ENCODE measurements around the gene HMCN2. TPM values are rescaled to one million over a fixed set of nuclear protein-coding genes. Genes with fewer than 3 reads are reported as not detected.

HMCN2 gene
- total RNA-seq, 1 donor, result under 0.01 TPM

DNA sequence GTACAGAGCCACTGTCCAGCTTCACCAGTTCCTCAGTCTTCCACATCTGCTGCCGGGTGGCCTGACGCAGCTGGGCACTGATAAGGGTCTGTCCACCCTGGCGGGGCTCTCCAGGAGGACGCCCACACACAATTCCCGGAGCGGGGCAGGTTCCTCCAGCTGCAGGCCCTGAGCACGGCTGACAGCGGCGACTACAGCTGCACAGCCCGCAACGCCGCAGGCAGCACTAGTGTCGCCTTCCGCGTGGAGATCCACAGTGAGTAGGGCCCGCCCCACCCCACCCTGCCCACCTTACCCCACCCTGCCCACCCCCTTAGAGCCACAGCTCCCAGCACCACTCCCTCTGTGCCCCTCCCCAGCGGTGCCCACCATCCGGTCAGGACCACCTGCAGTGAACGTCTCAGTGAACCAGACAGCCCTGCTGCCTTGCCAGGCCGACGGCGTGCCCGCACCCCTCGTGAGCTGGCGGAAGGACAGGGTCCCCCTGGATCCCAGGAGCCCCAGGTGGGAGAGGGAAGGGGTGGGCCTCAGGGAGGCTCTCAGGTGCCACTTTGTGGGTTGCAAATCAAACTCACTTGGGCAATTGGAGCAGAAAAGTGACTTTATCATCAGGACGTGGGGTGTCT lies 130.4 kb downstream of the HMCN2 start:
- DNase-seq (ENCODE audit: insufficient read length, low spot score, missing footprints), result no peak
- H3K27ac ChIP-seq (ENCODE audit: low read depth, low read length), result no peak overlapping the region

DNA sequence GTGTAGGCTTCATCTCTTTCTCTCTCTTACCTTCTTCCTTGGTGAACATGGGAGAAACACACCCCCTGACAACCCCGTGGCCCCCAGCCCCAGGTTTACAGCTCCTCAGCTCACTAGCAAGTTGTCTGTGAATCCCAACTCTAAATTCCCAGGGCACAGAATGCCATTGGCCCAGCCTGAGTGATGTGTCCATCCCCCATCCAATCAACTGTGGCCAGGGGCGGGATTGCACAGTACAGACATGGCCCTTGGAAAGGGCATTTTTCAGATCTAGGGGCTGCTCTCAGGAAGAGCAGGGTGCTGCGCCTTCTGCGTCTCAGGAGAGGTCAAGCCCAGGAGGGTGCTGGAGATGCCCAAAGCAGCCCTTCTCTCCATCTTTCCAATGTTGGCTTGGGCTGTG lies 131.0 kb downstream of the HMCN2 start:
- Histone ChIP-seq H3K27me3 (ENCODE audit: insufficient read depth, low read length) (no peaks in the 10 kb centered on the region), H3K9me3 (ENCODE audit: low read depth, low read length) (no peaks in the 10 kb centered on the region), H3K36me3 (ENCODE audit: insufficient read depth, low read length) (no peaks in the 10 kb centered on the region), H3K4me2 (ENCODE audit: insufficient read depth, low read length) (no peak overlapping the region), H3K79me2 (ENCODE audit: insufficient read depth, low read length) (no peaks in the 10 kb centered on the region), H4K20me1 (ENCODE audit: insufficient read depth, low read length) (no peaks in the 10 kb centered on the region), H2AFZ (ENCODE audit: low read length) (no peak overlapping the region), H3K4me1 (ENCODE audit: insufficient read depth, low read length) (peaks cover 8% of the 10 kb centered on the region), H3K27ac (ENCODE audit: low read depth, low read length) (no peak overlapping the region), H3K4me3 (ENCODE audit: insufficient read depth, low read length) (no peak overlapping the region)
- no peak for DNase-seq (ENCODE audit: insufficient read length, low spot score, missing footprints)
- TF ChIP-seq, protein P1, sequence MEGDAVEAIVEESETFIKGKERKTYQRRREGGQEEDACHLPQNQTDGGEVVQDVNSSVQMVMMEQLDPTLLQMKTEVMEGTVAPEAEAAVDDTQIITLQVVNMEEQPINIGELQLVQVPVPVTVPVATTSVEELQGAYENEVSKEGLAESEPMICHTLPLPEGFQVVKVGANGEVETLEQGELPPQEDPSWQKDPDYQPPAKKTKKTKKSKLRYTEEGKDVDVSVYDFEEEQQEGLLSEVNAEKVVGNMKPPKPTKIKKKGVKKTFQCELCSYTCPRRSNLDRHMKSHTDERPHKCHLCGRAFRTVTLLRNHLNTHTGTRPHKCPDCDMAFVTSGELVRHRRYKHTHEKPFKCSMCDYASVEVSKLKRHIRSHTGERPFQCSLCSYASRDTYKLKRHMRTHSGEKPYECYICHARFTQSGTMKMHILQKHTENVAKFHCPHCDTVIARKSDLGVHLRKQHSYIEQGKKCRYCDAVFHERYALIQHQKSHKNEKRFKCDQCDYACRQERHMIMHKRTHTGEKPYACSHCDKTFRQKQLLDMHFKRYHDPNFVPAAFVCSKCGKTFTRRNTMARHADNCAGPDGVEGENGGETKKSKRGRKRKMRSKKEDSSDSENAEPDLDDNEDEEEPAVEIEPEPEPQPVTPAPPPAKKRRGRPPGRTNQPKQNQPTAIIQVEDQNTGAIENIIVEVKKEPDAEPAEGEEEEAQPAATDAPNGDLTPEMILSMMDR (IDR thresholded peaks at IDR 0.05; ENCODE audit: extremely low read depth, low read depth, low read length), result no peak

More for the DNA sequence above, 130.4 kb downstream of the HMCN2 start:
- Histone ChIP-seq H2AFZ (ENCODE audit: low read length) (no peak overlapping the region), H4K20me1 (ENCODE audit: insufficient read depth, low read length) (no peaks in the 10 kb centered on the region), H3K79me2 (ENCODE audit: insufficient read depth, low read length) (no peaks in the 10 kb centered on the region), H3K4me1 (ENCODE audit: insufficient read depth, low read length) (peaks cover 8% of the 10 kb centered on the region), H3K27me3 (ENCODE audit: insufficient read depth, low read length) (no peaks in the 10 kb centered on the region), H3K9me3 (ENCODE audit: low read depth, low read length) (no peaks in the 10 kb centered on the region), H3K4me3 (ENCODE audit: insufficient read depth, low read length) (no peak overlapping the region), H3K36me3 (ENCODE audit: insufficient read depth, low read length) (no peaks in the 10 kb centered on the region), H3K4me2 (ENCODE audit: insufficient read depth, low read length) (no peak overlapping the region)
- TF ChIP-seq, protein P1 (IDR thresholded peaks at IDR 0.05; ENCODE audit: extremely low read depth, low read depth, low read length), result no peak

DNA sequence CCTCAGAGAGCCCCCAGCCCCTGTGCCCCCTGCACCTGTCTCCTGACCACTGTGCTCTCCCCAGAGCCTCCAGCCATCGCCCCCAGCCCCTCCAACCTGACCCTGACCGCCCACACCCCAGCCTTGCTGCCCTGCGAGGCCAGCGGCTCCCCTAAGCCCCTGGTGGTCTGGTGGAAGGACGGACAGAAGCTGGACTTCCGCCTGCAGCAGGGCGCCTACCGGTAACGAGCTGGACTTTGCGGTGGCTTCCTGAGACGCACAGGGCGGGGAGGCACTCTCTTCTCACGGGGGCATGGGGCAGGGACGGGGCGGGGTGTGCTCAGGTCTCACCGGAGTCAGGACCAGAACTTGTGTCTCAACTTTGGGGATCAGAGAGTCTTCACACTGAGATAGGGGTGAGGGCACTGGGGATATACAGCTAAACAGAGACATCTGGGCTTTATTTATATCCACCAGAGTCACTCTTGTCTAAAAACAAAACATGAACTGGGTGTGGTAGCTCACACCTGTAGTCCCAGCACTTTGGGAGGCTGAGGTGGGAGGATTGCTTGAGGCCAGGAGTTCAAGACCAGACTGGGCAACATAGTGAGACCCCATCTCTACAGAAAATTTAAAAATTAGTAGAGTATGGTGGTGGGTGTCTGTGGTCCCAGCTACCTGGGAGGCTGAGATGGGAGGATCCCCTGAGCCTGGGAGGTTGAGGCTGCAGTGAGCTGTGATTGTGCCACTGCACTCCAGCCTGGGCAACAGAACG lies 133.1 kb downstream of the HMCN2 start:
- Histone ChIP-seq H3K36me3 (ENCODE audit: insufficient read depth, low read length) (no peaks in the 10 kb centered on the region), H2AFZ (ENCODE audit: low read length) (no peak overlapping the region), H3K79me2 (ENCODE audit: insufficient read depth, low read length) (no peaks in the 10 kb centered on the region), H3K4me1 (ENCODE audit: insufficient read depth, low read length) (peaks cover under 1% of the 10 kb centered on the region), H3K27ac (ENCODE audit: low read depth, low read length) (no peak overlapping the region), H3K9me3 (ENCODE audit: low read depth, low read length) (no peaks in the 10 kb centered on the region), H3K4me3 (ENCODE audit: insufficient read depth, low read length) (no peak overlapping the region), H4K20me1 (ENCODE audit: insufficient read depth, low read length) (no peaks in the 10 kb centered on the region), H3K27me3 (ENCODE audit: insufficient read depth, low read length) (peaks cover 3% of the 10 kb centered on the region), H3K4me2 (ENCODE audit: insufficient read depth, low read length) (no peak overlapping the region)
- TF ChIP-seq, protein P1 (IDR thresholded peaks at IDR 0.05; ENCODE audit: extremely low read depth, low read depth, low read length), result no peak
- no peak for DNase-seq (ENCODE audit: insufficient read length, low spot score, missing footprints)

DNA sequence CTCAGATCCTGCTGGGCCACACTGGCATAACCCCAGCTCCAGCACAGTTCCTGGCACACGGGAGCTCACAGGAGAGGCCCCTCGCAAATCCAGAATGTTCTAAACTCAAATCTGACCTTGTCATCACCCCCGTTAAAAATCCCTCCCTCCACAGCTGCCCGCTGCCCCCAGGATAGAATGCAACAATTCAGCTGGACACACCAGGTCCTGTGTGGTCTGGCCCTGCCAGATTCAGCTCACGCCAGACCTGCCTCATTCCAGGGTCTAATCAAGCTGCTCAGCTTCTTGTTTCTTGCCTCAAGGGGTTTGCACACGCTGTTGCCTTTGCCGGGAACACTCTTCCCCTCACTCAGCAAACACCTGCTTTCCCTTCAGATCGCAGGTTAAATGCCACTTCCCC lies 134.2 kb downstream of the HMCN2 start:
- no peaks in the 10 kb centered on the region for H3K79me2 ChIP-seq (ENCODE audit: insufficient read depth, low read length)
- no peaks in the 10 kb centered on the region for H3K36me3 ChIP-seq (ENCODE audit: insufficient read depth, low read length)
- TF ChIP-seq, protein P1 (IDR thresholded peaks at IDR 0.05; ENCODE audit: extremely low read depth, low read depth, low read length), result no peak
- H3K9me3 ChIP-seq (ENCODE audit: low read depth, low read length), result no peaks in the 10 kb centered on the region
- H3K4me2 ChIP-seq (ENCODE audit: insufficient read depth, low read length), result no peak overlapping the region
- H2AFZ ChIP-seq (ENCODE audit: low read length), result no peak overlapping the region
- no peak overlapping the region for H3K4me3 ChIP-seq (ENCODE audit: insufficient read depth, low read length)
- no peaks in the 10 kb centered on the region for H3K4me1 ChIP-seq (ENCODE audit: insufficient read depth, low read length)
- H3K27ac ChIP-seq (ENCODE audit: low read depth, low read length), result no peak overlapping the region
- no peaks in the 10 kb centered on the region for H4K20me1 ChIP-seq (ENCODE audit: insufficient read depth, low read length)
- no peak for DNase-seq (ENCODE audit: insufficient read length, low spot score, missing footprints)
- peaks cover 13% of the 10 kb centered on the region for H3K27me3 ChIP-seq (ENCODE audit: insufficient read depth, low read length)
